ENCODE data around the gene UROC1.
"Not testable (repeated sequence)": the region's sequence is repeated elsewhere in the genome, so short reads cannot be mapped to it uniquely, and the experiment has no call there.

The UROC1 gene

DNA sequence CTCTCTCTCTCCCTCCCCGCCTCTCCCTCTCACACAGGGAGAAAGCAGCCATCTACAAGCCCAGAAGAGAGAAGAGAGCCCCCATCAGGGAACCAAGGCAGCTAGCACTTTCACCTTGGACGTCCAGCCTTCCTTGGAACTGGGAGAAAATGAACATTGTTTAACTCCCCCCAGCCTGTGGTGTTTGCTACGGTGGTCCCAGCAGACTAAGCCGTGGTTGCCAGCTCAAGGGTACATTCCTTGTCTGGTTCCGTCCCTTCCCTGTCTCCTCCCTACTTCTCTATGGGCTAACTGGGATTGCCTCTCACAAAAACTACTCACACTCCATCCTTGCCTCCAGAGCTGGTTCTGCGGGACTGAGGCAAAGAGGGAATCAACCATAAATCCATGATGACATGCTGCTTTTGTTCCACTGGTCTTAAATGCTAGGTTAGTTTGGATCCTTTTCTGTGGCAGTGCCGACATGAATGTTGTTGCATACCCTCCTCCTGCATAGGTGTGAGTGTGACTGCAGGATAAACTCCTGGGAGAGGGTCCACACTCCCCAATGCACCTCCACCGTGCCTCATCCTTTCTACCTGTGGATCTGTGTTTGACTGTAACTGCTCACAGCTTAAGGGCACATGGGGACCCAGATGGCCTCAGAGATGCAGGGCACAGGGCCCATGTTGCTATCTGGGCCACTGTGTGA is 29.1 kb upstream of the UROC1 start:
- no peak for DNase-seq

DNA sequence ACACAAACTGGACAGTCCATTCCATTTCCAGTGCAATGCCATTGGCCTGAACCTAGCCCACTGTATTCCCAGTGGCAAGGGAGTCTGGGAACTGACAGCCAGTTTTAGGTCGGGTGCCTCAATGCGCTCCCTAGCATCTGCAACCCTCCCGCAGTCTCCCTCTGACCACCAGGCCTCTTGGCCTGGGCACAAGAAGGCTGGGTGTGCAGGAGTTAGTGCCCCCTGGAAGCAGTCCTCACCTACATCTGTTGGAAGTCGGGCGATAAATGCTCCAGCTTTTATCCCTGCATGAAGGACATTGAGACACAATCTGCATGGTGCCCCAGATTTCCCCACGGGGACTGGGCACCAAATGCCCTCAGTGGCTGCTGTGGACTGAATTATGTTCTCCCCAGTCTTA is 28.4 kb upstream of the UROC1 start:
- DNase-seq, result no peak

GRCh38 chr3:126545544-126545943 is 28.0 kb upstream of the UROC1 start:
- no peak for DNase-seq

GRCh38 chr3:126544596-126545281 is 27.2 kb upstream of the UROC1 start:
- no peak for DNase-seq

DNA sequence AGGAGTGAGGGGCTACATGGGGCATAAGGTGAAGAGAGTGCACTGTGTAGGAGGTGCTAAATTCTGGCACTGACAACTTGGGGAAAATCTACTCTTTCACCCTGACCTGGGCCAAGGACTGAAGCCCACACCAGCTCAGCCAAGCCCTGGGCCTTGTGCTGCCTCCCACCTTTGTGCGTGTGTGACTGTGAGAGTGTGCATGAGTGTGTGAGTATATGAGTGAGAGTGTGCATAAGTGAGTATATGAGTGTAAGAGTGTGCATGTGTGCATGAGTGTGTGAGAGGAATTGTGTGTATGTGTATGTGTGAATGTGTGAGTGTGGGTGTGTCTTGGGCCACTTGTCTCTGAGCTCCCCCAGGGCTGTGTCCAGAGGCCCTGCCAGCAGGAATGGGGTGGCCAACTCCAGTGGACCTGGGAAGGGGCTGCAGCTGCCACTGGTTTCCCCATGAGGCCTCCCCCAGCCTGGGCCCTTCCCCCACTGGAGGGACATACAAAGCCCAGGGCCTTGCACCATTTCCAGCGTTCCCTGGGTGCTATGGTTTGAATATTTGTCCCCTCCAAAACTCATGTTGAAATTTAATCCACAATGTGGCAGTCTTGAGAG is 26.0 kb upstream of the UROC1 start:
- DNase-seq, result no peak

DNA sequence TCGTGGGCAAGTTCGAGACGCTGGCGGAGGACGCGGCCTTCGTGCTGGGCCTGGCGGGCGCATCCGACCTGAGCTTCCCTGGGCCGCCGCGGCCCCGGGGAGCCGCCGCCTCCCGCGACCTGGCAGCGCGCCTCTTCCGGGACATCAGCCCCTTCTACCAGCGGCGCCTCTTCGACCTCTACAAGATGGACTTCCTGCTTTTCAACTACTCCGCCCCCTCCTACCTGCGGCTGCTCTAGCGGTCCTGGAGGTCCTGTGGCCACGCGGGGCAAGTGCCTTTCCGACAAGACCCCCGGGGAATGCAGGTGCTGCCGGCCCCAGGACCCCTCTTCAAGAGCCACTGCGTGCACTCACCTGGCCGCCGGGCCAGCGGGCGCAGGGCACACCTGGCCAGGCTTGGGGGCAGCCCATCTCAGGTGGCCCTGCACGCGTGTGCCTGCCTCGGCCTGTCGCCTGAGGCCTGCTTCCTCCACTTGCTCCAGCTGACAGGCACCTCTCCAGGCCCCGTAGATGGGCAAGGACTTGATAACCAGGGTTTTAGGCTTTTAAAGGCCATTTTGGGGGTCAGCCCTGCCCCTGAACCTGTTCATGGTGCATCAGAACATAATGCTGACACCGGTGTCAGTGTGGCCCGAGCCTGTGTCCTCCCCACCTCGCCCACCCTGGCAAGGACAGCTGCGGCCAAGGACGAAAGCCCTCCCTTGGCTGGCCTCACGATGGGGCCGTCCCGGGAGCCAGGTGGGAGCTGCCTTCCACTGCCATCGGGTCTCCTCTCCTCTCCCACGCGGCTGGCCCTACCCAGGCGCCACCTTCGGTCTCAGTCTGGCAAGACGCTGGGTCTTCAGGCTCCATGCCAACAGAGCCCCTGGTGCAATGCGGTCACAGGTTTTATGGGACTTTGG is 25.0 kb upstream of the UROC1 start:
- no peak for DNase-seq

DNA sequence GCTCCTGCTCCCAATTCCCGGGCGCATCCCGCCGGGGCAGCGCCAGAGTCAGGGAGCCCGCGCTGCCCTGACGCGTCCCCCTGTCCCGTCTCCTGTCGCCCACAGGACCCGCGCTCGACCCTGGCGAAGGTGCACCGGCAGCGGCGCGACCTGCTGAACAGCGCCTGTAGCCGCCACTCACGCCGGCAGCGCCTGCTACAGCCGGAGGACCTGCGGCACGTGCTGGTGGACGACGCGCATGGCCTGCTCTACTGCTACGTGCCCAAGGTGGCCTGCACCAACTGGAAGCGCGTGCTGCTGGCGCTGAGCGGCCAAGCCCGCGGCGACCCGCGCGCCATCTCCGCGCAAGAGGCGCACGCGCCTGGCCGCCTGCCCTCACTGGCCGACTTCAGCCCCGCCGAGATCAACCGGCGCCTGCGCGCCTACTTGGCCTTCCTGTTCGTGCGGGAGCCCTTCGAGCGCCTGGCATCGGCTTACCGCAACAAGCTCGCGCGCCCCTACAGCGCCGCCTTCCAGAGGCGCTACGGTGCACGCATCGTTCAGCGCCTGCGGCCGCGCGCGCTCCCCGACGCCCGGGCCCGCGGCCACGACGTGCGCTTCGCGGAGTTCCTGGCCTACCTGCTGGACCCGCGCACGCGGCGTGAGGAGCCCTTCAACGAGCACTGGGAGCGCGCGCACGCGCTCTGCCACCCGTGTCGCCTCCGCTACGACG is 24.2 kb upstream of the UROC1 start:
- no peak for DNase-seq

GRCh38 chr3:126540951-126541627 is 23.5 kb upstream of the UROC1 start:
- no peak for DNase-seq

DNA sequence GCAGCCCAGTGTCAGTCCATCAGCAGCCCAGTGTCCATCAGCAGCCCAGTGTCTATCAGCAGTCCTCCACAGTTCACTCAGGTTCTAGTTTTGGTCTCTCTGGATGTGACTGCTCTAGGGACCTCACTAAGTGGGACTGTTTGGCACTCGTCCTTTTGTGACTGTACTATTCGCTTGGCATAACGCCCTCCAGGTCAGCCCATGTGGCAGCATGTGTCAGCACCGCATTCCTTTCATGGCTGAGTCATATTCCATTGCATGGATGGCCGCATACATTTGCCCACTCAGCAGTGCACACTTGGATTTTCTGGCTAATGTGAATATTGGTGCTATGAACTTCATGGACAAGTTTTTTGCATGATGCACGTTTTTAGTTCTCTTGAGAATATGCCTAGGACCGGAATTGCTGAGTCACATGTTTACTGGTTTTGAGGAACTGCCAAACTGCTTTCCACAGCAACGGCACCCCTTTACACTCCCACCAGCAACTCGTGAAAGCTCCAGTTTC is 22.8 kb upstream of the UROC1 start:
- no peak for DNase-seq

GRCh38 chr3:126539558-126540250 is 22.1 kb upstream of the UROC1 start:
- DNase-seq, result no peak

DNA sequence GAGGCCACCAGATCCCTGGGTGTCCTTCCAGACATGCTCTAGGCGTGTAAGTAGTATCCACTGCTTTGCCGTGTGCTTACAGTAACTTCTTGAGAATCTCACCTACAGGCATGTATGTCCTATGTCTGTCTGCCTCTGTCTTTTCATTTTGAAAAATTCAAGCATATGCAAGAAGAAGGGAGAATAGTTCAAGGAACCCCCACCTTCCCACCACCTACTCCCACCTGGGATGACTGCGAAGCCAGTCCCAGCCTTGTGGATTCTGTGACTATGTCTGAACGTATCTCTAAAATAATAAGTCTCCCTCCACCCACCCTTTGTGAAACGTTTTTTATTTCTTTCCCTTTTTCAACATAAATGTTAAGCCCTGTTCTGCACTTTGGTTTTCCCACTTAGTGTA is 21.4 kb upstream of the UROC1 start:
- no peak for DNase-seq

DNA sequence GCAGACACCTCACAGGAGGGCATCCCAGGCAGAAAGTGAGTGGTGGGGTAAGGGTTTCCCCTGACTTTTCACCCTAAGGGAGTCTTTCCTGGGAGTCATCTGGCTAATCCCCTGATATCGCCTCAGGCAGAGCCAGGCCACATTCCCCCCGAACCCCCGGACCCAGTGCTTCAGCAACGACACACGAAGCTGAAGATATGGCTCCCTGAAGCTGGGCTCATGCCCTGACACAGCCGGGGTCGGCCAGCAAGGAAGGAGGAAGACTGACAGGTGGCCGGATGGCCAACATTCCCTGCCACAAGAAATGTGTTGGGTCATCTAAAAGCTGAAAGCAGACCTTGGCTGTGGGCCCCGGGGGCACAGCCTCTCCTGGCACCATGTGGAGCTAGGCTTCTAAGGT is 20.7 kb upstream of the UROC1 start:
- DNase-seq, result no peak

GRCh38 chr3:126537730-126538281 is 20.2 kb upstream of the UROC1 start:
- no peak for DNase-seq

GRCh38 chr3:126537116-126537729 is 19.6 kb upstream of the UROC1 start:
- DNase-seq, result no peak

DNA sequence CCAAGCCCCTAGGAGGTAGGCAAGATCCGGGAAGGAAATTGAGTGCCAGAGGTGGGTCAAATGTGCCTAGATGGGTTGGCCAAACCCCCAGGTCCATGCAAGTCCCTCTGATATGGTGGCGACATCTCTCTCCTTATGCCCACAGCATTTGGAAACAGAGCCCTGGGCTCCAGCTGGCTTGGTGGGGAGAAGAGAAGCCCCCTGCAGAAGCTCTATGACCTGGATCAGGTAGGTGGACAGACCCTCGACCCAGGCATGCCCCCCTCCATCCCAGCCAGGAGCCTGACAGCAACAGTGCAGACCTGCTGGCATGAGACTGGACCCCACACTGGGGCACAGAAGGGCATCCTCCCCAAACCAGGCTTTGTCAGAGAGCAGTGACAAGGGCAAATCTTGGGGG is 18.6 kb upstream of the UROC1 start:
- no peak for DNase-seq

DNA sequence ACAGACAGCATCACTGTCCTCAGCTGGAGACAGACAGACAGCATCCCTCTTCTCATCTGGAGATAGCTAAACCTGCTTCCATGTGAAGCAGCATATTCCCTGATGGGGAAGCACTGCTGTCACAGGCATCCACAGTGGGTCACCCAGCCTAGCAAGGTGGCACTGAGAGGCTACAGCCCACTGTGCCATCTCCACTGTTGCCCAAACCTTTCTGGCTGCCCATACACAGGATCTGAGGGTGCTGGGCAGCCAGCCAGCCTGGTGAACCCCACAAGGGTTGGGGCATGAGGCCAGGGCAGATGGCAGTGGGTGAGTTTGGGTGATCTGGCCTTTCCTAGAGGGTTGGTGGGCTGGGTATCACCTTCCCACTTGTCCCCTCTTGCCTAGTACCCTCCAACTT is 18.1 kb upstream of the UROC1 start:
- no peak for DNase-seq

- DNase-seq, result not testable (repeated sequence)
Measured at GRCh38 chr3:126534716-126535115, 17.1 kb upstream of the UROC1 start.

DNA sequence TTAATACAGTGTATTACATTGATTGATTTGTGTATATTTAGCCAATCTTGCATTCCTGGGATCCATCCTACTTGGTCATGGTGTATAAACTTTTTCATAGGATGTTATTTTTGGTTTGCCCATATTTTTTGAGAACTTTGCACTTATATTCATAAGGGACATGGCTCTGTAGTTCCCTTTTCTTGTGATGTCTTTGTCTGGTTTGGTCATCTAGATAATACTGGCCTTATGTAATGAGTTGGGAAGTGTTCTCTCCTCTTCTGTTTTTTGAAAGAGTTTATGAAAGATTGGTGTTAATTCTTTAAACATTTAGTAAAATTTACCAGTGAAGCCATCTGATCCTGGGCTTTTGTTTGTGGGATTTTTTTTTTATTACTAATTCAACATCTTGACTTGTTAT is 15.9 kb upstream of the UROC1 start:
- no peak for DNase-seq

DNA sequence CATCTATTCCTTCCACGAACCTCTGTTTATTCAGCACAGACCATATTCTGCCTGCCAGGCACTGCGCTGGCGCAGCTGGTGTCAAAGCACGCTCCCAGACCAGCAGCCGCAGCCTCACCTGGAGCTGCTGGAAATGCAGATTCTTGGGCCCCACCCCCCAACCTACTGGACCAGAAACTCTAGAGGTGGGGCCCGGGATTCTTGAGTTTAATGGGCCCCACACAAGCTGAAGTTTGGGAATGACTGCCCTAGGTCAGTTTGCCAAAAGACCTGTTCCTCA is 13.4 kb upstream of the UROC1 start:
- no peak for DNase-seq

- no peak for DNase-seq
Measured at GRCh38 chr3:126530171-126531050, 12.8 kb upstream of the UROC1 start.
